NT2/D1 (cell line): ENCODE data around the gene RGL2.

Source experiments
- SUZ12 ChIP-seq: IDR thresholded peaks from 2 replicates; pipeline ENCODE4 v1.6.1; 2011; ENCODE audit not compliant: insufficient read length, insufficient read depth; ENCODE audit errors: extremely low read depth
- ZNF274 ChIP-seq: IDR thresholded peaks from 2 replicates; pipeline ENCODE4 v1.6.1; 2011; ENCODE audit warnings: mild to moderate bottlenecking, low read depth, low read length

GRCh38 chr6:33297406-33297955 is 1.3 kb downstream of the RGL2 start:
- TF ChIP-seq SUZ12, result no peak
- no peak for TF ChIP-seq ZNF274
